Sigmoid colon (tissue), 4 donors: ENCODE results near the gene RBM34.

Experiments used
- POLR2A ChIP-seq, 2 donors: fragments of 450-650 bp; IDR thresholded peaks; one replicate each; pipeline ENCODE4 v1.6.1; 2016; ENCODE audit warnings: antibody characterized with exemption in 2 of 2, mild to moderate bottlenecking in 2 of 2, moderate library complexity in 2 of 2
- POLR2AphosphoS5 ChIP-seq, 4 donors: sonication (generic); formaldehyde crosslinking; IDR thresholded peaks; one replicate each; pipeline ENCODE4 v1.6.1; 2017; ENCODE audit warnings: antibody characterized with exemption in 4 of 4
- TF ChIP-seq, protein P1 (sequence below), 4 experiments: fragments of 450-650 bp in 3 of 4; fragments of 200-600 bp in 1 of 4; IDR thresholded peaks; one replicate each; pipeline ENCODE4 v1.5.1; 2016 to 2019; ENCODE audit warnings: antibody characterized with exemption in 4 of 4, mild to moderate bottlenecking in 3 of 4, moderate library complexity in 2 of 4

DNA sequence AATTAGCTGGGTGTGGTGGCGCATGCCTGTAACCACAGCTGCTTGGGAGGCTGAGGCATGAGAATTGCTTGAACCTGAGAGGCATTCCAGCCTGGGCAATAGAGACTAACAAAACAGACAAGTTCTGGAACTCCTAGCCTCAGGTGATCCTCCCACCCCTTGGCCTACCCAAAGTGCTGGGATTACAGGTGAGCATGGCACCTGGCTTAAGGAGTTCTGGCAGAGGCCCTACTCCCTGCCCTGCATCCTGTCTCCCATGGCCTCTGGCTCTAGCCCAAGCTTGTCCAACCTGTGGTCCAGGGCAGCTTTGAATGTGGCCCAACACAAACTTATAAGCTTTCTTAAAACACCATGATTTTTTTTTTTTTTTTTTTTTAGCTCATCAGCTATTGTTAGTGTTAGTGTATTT lies 52.9 kb downstream of the RBM34 start:
- TF ChIP-seq POLR2A (IDR thresholded peaks at IDR 0.05), result no peak
- TF ChIP-seq POLR2AphosphoS5 (IDR thresholded peaks at IDR 0.05), result no peak
- TF ChIP-seq, protein P1, sequence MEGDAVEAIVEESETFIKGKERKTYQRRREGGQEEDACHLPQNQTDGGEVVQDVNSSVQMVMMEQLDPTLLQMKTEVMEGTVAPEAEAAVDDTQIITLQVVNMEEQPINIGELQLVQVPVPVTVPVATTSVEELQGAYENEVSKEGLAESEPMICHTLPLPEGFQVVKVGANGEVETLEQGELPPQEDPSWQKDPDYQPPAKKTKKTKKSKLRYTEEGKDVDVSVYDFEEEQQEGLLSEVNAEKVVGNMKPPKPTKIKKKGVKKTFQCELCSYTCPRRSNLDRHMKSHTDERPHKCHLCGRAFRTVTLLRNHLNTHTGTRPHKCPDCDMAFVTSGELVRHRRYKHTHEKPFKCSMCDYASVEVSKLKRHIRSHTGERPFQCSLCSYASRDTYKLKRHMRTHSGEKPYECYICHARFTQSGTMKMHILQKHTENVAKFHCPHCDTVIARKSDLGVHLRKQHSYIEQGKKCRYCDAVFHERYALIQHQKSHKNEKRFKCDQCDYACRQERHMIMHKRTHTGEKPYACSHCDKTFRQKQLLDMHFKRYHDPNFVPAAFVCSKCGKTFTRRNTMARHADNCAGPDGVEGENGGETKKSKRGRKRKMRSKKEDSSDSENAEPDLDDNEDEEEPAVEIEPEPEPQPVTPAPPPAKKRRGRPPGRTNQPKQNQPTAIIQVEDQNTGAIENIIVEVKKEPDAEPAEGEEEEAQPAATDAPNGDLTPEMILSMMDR (IDR thresholded peaks at IDR 0.05), result no peak
